COLO668 (cell line): ENCODE results near the gene ADCK1.
A peak's percentile ranks its signal among the peaks of the same experiment; 100 is the strongest.
"Not testable (repeated sequence)": the region's sequence is repeated elsewhere in the genome, so short reads cannot be mapped to it uniquely, and the experiment has no call there.

ENCODE experiments used
- DNase-seq: peaks from one replicate; lab custom pipeline; 2025; ENCODE audit not compliant: unreplicated experiment; lab: John Stamatoyannopoulos, UW

ADCK1 gene

DNA sequence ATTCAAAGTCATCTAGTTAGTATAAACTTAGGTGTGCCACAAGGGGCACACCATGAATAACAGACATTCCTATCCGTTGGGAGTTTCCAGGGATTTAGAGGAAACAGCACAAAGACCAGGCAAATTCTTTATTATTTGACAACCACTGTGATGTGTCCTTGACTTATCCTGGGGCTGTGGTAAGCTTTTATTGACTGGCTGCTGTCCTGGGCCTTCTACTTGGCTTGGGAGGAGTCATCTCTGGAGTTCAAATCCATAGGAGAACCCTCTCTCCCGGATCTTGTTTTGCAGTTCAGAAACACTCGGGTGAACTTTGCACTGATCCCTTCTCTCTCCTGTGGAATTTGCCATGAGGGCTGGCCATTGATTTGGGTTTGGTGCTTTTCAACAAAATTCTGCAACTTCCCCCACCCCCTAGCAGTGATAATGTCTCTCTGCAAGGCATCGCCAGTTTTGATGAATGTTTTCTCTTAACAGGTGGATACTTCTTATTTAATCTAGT is 136.3 kb downstream of the ADCK1 start:
- DNase-seq = no peak

DNA sequence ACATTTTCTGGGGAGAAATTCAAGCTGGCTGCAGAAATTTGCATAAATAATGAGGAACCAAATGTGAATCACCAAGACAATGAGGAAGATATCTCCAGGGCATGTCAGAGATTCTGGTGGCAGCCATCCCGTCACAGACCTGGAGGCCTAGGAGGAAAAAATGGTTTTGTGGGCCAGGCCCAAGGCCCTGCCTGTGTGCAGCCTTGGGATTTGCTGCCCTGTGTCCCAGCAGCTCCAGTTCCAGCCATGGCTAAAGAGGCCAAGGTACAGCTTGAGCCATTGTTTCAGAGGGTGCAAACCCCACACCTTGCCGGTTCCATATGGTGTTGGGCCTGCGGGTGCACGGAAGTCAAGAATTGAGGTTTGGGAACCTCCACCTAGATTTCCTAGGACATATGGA is 147.5 kb downstream of the ADCK1 start:
- no peak for DNase-seq

GRCh38 chr14:77950371-77951063 is 150.6 kb downstream of the ADCK1 start:
- no peak for DNase-seq

DNA sequence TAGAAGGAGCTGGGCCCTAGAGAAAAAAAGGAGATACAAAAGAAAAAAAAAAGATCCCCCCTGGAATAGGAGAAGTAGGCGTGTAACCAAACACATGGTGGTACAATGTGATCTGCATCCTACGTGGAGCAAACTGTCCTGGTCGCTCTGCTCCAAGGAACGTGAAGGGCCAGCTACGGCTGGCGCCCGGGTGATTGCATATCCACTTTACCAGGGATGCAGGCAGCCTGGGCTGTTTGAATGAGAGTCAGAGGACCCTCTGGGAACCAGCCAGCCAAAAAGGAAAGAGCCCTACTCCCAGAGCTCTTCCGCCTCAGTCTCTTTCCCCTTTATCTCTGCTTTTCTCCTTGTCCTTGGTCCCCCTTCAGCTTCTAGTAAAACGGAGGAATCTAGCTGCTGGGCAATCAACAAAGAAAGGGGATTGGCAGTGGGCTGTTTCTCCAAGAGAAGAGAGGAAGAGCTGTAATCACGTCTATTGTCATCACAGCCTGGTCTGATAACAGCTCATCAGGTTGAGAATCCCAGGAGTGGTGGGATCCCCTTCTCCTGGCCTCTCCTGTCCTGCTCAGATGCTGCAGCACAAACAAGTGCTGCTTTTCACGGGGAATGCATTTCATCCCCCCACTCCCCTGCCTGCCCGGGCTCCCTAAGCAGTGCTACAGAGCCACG is 156.0 kb downstream of the ADCK1 start:
- DNase-seq = no peak

DNA sequence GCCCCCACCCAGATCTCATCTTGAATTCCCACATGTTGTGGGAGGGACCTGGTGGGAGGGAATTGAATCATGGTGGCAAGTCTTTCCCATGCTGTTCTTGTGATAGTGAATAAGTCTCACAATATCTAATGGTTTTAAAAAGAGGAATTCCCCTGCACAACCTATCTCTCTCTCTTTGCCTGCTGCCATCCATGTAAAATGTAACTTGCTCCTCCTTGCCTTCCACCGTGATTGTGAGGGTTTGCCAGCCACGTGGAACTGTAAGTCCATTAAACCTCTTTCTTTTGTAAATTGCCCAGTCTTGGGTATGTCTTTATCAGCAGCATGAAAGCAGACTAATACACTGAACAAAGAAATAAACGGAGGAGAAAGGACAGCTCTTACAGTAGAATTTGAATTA is 159.8 kb downstream of the ADCK1 start:
- DNase-seq = not testable (repeated sequence)

DNA sequence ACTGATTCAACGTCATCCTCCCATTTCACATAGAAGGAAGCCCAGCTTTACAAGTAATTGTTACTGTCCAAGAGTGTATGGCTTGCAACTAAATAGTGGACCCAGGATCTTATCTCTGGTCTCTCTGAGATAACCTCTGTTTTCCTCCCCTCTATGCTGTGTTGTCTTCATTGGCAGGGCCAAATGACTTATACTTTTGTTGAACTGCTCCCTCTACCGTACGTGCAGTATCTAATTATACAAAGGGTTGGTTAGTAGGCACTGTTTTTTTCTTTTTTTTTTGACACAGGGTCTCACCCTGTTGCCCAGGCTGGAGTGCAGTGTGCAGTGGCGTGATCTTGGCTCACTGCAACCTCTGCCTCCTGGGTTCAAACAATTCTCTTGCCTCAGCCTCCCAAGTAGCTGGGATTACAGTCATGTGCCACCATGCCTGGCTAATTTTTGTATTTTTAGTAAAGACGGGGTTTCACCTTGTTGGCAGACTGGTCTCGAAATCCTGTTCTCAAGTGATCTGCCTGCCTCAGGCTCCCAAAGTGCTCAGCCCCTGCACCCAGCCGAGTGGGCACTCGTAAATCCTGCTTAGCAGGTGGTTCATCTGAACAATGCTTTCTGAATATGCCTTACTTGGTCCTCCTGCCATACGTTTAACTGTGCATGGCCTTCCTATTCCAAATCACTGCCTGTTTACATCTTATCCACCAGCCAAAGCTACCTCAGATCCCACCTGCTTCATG is 162.1 kb downstream of the ADCK1 start:
- no peak for DNase-seq

DNA sequence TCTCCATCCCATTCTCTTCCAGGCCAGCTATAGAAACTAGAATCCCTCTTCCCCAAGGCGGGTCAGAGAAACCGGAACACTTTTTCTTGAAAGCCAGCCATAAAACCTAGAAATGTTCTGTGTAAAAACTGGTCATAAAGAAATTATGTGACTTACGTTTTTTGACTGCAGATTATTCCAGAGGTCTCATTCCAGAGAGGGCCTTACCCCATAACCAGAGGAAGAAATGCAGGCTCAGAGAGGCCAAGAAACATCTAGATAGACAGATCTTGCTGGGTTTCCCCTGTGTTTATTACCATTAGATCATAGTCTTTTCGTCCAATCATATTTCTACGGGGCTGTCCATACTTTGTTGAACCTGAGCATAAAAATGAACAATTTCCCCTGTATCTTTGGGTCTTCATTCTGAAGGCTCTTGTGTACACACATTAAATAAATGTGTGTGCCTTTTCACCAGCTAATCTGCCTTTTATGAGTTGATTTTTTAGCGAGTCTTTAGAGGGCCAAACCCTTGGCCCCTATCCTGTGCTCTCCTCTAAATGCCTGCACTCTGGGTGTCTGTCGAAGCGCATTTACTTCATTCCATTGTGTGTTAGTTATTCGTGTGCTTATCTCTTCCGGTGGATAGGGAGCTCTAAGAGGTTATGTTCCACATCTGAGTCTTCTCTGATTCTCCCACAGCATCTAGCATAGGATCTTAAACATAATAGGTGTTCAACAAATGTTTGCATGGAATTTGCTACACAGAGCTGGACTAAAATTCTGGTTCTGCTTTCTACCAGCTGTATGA is 163.0 kb downstream of the ADCK1 start:
- DNase-seq = no peak

DNA sequence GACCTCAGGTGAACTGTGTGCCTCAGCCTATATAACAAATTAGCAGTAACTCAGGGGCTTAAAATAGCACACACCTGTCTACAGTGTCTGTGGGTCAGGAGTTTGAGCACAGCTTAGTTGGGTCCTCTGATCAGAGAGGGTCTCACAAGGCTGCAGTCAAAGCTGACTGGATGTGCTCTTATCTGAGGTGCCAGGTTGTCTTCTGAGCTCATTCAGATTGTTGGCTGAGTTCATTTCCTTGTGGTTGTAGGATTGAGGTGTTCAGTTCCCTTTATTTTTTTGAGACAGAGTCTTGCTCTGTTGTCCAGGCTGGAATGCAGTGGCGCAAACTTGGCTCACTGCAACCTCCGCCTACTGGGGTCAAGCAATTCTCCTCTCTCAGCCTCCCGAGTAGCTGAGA is 164.7 kb downstream of the ADCK1 start:
- no peak for DNase-seq

GRCh38 chr14:77965050-77965449 is 165.1 kb downstream of the ADCK1 start:
- DNase-seq = no peak

GRCh38 chr14:77965919-77966435 is 166.1 kb downstream of the ADCK1 start:
- DNase-seq = peak; percentile 81

DNA sequence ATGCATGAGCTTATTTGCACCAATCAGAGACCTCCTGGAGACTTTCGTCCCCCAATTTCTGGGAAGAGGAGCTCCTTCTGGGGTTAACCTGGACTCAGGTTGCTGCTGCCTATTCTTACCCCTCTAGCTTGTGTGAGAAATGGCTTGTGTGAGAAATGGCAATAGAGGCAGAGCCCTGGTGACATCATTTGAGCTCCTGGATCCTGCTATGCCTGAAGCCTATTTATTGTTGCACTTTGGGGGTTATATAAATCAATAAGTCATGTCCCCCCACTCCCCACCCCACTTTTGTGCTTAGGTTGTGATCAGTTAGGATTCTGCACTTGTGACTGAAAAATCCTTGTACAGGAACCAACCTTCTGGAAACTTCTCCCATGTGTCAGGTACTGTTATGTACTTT is 167.2 kb downstream of the ADCK1 start:
- DNase-seq = no peak

GRCh38 chr14:77970646-77971045 is 170.7 kb downstream of the ADCK1 start:
- DNase-seq = no peak

DNA sequence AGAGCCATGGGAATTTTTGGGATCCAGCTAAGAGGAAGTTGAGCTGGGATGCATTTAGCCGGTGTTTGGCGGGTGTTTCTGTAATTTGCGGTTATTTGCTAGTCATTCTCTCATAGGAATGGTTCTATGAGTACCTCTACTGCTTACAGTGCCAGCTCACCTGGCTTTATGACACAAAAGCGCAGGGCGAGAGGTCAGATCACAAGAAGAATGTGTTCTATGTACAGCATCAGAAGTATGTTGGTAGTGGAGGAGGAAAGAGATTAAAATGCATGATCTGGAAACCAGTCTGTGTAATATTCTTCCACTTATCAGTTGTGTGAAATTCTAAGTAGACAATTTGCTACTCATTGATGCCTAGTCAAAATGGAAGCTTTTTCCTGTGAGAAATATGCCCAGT is 173.3 kb downstream of the ADCK1 start:
- DNase-seq = no peak

DNA sequence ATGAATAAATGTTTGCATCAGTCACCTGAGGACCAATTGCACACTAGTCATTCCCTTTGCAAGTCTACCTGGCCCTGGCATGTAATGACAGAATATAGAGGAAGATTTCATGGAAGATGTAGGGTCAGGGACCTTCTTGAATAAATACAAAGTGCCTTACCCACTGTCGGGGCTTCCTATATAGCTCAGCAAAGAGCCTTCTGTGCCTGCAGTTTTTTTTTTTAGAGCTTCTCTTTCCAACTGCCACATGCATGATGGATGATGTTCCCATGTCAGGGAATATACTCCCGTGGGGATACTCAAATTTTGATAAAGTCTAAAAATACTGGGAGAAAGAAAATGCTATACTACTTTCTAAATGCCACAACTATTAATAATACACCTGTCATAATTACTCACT is 176.7 kb downstream of the ADCK1 start:
- no peak for DNase-seq

DNA sequence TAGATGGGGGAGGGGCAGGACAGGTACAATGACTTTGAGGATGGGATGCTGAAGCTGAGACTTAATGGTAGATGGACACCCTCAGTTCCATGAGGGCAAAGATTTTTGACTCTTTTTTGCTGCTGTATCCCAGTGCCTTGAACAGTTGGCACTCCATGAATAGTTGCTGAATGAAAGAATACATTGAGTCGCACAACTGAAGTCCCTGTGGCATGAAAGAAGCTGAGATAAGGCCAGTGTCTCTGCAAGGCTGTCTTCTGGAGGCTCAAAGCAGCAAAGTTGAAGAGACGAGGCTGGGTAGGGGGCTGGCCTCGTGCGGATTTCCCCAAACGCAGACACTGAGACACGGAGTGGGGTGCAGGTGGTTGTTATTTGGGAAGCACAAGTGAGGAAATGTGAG is 179.3 kb downstream of the ADCK1 start:
- DNase-seq = no peak

GRCh38 chr14:77979666-77980351 is 179.9 kb downstream of the ADCK1 start:
- DNase-seq = no peak

DNA sequence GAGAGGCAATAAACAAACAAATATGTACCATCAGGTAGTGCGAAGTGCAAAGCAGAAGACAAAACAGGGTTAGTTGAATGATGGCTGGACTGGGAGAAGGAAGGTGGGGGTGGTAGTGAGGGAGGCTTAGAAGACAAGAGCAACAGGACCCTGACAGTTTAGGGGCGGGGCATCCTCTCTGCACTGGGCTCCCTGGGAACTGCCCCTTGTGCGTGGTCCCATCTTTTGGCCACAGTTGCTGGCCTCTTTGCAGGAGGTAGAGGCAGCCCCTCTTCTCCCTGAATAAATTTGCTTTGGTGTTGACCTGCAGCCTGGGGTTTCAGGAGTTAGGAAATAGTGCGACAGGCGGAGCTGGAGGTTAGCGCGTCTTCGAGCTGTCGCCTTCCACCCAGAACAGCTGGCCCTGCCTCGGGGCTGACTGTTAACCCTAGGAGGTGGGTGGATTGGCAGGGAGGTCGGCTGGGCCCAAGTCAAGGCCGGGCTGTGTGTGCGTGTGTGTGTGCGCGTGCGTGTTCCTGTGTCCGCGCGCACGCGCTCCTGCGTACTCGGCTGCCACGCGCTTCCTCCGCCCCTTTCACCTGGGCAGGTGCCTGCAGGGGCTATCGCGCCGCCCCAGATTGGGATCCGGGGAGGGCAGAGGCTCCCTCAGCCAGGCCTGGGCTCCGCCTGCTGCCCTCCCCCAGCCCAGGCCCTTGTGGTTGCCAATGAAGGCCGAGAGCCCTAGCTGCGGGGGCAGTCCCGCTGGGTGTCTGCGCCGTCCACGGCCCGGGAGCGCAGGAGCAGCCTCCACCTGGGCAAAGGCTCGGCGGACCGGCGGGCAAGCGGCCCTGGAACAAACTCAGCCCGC is 180.8 kb downstream of the ADCK1 start:
- DNase-seq = peak; percentile 96
